HG03159 (cell line): ENCODE data around the gene BST1.

Source experiments
- ATAC-seq: cut with Tn5 transposase; IDR thresholded peaks from one replicate; pipeline ENCODE4 v1.9.1; 2021; ENCODE audit warnings: mild to moderate bottlenecking, moderate library complexity; ENCODE audit not compliant: unreplicated experiment

Gene BST1

GRCh38 chr4:15774020-15774420 is 71.2 kb downstream of the BST1 start:
- no peak for ATAC-seq

- no peak for ATAC-seq
These were observed 74.2 kb downstream of the BST1 start for GRCh38 chr4:15776871-15777648.

- ATAC-seq, result no peak
These were observed 74.9 kb downstream of the BST1 start for GRCh38 chr4:15777697-15778288.

GRCh38 chr4:15778289-15779241 is 75.7 kb downstream of the BST1 start, which contains the start of gene CD38:
Gene CD38 (plus strand): TSS chr4:15778328. CDS start chr4:15778415, 87 bp downstream.
- peak; percentile 72 for ATAC-seq

- ATAC-seq, result no peak
These were observed 76.4 kb downstream of the BST1 start for GRCh38 chr4:15779306-15779705.

GRCh38 chr4:15779809-15780208 is 76.9 kb downstream of the BST1 start:
- no peak for ATAC-seq

- ATAC-seq, result peak; percentile 22
These were observed 78.7 kb downstream of the BST1 start for GRCh38 chr4:15781427-15782095.
